Mesothelial cell of epicardium (in vitro differentiated cells): Measurements from ENCODE around the gene METTL22. TPM values are rescaled to one million over a fixed set of nuclear protein-coding genes. Genes with fewer than 3 reads are reported as not detected.

ENCODE experiments used
- DNase-seq, 2 experiments: peaks; one replicate each; pipeline ENCODE4 v3.0.0; 2021; ENCODE audit warnings: low spot score in 2 of 2; ENCODE audit not compliant: unreplicated experiment in 2 of 2
- H3K27ac Mint-ChIP-seq: 2 replicates; pipeline ENCODE4 v1.8.0; 2021; ENCODE audit warnings: mixed read lengths
- H3K27me3 Mint-ChIP-seq: 2 replicates; pipeline ENCODE4 v1.8.0; 2021; ENCODE audit warnings: low read depth, mixed read lengths
- H3K36me3 Mint-ChIP-seq: 2 replicates; pipeline ENCODE4 v1.8.0; 2021; ENCODE audit warnings: mixed read lengths
- H3K4me1 Mint-ChIP-seq: 2 replicates; pipeline ENCODE4 v1.8.0; 2021; ENCODE audit warnings: mixed read lengths
- H3K4me3 Mint-ChIP-seq: 2 replicates; pipeline ENCODE4 v1.8.0; 2021; ENCODE audit warnings: mild to moderate bottlenecking, moderate library complexity, mixed read lengths
- H3K9me3 Mint-ChIP-seq: 2 replicates; pipeline ENCODE4 v1.8.0; 2021; ENCODE audit warnings: mixed read lengths
- total RNA-seq: library from RNA; stranded (reverse); gene quantifications from 3 replicates; pipeline ENCODE4 v1.2.1, GENCODE V29; 2021
- TF ChIP-seq, protein P1 (sequence below): fragments of 200-600 bp; sonication (generic); IDR thresholded peaks from one replicate; pipeline ENCODE4 v1.5.0; 2021; ENCODE audit warnings: antibody characterized with exemption; ENCODE audit not compliant: unreplicated experiment

Gene METTL22
- total RNA-seq, 1 donor from 2014 or later, result 65.8 TPM

DNA sequence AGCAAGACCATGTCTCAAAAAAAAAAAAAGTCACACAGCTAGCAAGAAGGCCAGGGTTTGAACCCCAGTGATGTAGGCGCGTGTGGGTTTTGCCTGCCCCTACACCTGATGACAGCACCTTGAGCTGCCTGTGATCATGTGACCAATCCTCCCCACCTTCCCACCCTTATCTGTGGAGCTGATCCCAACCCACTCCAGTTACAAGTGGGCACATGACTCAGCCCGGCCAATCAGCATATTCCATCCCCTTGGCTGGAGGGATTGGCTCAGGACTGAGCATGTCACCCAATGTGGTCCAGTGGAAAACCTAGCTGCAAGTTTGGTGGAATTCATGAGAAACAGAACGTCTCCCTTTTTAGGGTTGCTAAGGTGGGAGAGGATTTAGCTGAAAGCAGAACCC, 37.8 kb upstream of the METTL22 start:
- Mint-ChIP-seq H3K27me3 (peaks cover 68% of the 10 kb centered on the region), H3K27ac (no peak overlapping the region), H3K4me1 (peaks cover 4% of the 10 kb centered on the region), H3K36me3 (no peaks in the 10 kb centered on the region), H3K9me3 (no peaks in the 10 kb centered on the region), H3K4me3 (no peak overlapping the region)
- DNase-seq, result no peak
- TF ChIP-seq, protein P1, sequence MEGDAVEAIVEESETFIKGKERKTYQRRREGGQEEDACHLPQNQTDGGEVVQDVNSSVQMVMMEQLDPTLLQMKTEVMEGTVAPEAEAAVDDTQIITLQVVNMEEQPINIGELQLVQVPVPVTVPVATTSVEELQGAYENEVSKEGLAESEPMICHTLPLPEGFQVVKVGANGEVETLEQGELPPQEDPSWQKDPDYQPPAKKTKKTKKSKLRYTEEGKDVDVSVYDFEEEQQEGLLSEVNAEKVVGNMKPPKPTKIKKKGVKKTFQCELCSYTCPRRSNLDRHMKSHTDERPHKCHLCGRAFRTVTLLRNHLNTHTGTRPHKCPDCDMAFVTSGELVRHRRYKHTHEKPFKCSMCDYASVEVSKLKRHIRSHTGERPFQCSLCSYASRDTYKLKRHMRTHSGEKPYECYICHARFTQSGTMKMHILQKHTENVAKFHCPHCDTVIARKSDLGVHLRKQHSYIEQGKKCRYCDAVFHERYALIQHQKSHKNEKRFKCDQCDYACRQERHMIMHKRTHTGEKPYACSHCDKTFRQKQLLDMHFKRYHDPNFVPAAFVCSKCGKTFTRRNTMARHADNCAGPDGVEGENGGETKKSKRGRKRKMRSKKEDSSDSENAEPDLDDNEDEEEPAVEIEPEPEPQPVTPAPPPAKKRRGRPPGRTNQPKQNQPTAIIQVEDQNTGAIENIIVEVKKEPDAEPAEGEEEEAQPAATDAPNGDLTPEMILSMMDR, result no peak

DNA sequence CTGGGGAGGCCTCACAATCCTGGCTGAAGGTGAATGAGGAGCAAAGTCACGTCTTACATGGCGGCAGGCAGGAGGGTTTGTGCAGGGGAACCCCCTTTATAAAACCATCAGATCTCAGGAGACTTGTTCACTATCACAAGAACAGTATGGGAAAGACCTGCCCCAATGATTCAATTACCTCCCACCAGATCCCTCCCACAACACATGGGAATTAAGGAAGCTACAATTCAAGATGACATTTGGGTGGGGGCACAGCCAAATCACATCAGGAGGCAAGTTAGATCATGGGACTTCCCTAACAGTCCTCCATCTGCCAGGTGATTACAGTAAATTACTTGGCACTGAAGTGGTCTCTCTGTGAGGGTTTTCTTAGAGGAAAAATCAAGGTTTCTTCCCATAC, 36.5 kb upstream of the METTL22 start:
- peaks cover 7% of the 10 kb centered on the region for H3K4me1 Mint-ChIP-seq
- H3K36me3 Mint-ChIP-seq, result no peaks in the 10 kb centered on the region
- no peak for DNase-seq
- H3K27ac Mint-ChIP-seq, result no peak overlapping the region
- H3K27me3 Mint-ChIP-seq, result peaks cover 71% of the 10 kb centered on the region
- H3K4me3 Mint-ChIP-seq, result no peak overlapping the region
- H3K9me3 Mint-ChIP-seq, result no peaks in the 10 kb centered on the region
- TF ChIP-seq, protein P1, result no peak

DNA sequence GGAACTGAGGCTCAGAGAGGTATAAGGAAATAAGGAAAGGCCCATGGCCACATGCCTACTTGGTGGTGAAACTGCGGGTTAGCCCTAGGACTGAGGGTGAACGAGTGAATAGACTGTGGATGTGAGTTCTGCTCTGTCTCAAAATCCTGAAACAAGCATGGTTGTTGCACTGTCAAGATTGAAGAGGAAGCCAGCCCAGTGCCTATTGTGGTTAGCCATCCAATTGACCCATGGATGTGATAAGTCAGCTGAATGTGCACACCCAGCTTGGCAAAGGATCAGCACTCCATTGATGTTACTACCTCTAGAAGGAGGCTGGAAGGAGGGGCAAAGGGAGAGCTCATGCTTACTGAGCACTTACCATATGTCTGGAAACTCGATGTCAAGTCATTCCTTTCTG, 35.6 kb upstream of the METTL22 start:
- Mint-ChIP-seq H3K27ac (no peak overlapping the region), H3K36me3 (no peaks in the 10 kb centered on the region), H3K27me3 (peaks cover 71% of the 10 kb centered on the region), H3K9me3 (no peaks in the 10 kb centered on the region), H3K4me1 (peaks cover 10% of the 10 kb centered on the region), H3K4me3 (no peak overlapping the region)
- no peak for DNase-seq
- TF ChIP-seq, protein P1, result no peak

DNA sequence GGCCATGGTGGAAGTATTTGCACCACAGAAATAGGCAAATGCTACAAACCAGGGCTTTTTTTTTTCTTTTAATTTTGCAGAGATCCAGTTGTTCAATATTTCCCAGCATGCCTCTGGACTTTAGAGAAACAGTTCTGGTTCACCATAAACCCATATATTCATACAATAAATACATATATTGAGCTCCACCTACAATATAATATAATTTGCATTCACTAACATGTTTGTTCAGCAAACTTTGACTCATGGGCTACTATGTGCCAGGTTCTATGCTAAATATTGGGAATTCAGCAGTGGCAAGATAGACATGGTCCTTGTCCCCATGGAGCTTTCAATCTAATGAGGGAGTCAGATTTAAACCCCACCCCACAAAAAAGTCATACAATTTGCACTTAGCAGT, 34.4 kb upstream of the METTL22 start:
- Mint-ChIP-seq H3K4me1 (peaks cover 10% of the 10 kb centered on the region), H3K36me3 (no peaks in the 10 kb centered on the region), H3K27ac (no peak overlapping the region), H3K27me3 (peaks cover 67% of the 10 kb centered on the region), H3K9me3 (no peaks in the 10 kb centered on the region), H3K4me3 (no peak overlapping the region)
- no peak for DNase-seq
- TF ChIP-seq, protein P1, result no peak

DNA sequence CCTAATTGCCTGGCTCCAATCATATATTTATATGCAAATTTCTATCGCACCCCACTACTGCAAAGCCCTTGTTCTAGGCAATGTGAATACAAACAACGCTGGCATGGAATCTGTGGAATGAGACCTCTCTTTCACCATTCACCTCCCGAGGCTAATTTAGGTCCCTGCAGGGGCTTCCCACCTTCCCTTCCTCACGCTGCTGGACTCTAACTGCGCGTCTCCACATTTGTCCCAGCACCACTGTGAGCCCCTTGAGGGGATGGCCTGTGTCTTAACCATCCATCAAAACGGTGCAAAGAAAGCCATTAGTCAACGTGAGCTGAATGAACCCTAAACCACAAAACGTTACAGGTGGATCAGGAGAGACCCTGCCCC, 32.8 kb upstream of the METTL22 start:
- DNase-seq, result no peak
- H3K9me3 Mint-ChIP-seq, result no peaks in the 10 kb centered on the region
- TF ChIP-seq, protein P1, result no peak
- no peak overlapping the region for H3K27ac Mint-ChIP-seq
- no peaks in the 10 kb centered on the region for H3K36me3 Mint-ChIP-seq
- H3K4me3 Mint-ChIP-seq, result no peak overlapping the region
- peaks cover 10% of the 10 kb centered on the region for H3K4me1 Mint-ChIP-seq
- H3K27me3 Mint-ChIP-seq, result peaks cover 56% of the 10 kb centered on the region
